HG03135 (cell line): ENCODE measurements around the gene P4HA1.
"Not testable (repeated sequence)": the region's sequence is repeated elsewhere in the genome, so short reads cannot be mapped to it uniquely, and the experiment has no call there.

ENCODE experiments used
- ATAC-seq: cut with Tn5 transposase; IDR thresholded peaks from one replicate; pipeline ENCODE4 v1.9.1; 2021; ENCODE audit warnings: mild to moderate bottlenecking, moderate library complexity; ENCODE audit not compliant: unreplicated experiment

Gene P4HA1

DNA sequence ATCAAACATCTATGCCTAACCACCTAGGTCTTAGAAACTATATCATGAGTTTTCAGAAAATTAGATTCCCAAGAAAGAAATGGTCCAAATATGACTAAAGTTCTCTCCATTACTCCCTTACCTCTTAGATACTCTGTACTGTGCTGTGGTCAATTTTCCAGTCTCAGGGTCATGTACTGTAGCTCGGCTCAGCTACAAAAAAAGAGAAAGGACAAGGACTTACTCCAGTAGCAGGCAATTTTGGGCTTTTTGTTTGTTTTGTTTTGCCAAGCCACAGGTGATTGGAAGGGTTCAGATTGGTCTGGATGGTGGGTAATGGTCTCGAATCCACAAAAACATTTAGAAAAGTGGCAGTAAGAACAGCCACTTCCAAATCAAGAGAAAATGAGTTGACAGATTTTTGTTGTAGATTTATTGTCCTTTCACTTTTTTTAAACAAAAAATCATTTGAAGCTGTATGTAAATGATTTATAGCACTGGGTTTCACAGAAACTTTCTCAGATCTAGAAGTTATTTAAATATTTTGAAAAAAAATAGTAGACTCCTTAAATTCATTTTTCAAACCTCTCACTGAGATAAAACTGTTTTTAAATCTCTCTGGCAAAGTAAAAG is 52.8 kb downstream of the P4HA1 start:
- ATAC-seq = no peak

DNA sequence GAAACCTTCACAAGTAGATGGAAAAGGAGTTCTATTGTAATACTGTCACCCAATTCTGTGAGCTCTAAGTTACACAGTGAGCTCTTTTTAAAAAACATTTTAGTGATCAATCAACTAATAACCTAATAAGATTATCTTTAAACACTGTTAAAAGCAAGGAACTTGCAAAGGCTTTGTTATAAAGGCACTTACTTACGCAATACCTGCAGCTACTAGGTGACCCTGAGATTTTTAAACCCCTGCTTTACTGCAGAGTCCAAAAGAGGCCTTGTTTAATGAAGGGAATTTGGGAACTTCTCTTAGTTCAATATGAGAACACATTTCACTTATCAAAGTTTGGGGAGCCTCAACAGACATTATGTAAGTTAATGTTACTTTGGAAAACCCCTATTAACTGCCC is 53.3 kb downstream of the P4HA1 start:
- no peak for ATAC-seq

DNA sequence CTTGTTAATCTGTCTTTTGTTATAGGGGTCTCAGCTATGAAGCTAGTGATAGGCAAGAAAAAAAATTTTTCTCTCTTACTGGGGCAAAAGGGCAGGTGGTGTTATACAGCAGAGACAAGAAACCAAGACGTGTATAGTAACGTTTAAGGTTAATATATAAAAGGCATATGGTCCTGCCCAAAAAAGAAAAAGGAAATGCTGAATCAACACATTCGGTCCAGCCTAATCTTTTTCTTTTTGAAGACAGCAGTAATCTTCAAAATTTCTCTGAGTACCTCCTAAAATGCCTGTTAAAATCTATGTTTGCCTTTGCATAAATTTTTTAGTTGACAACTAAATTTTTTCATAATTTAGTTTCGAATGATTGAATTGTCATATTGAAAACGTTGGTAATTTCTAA is 54.5 kb downstream of the P4HA1 start:
- no peak for ATAC-seq

GRCh38 chr10:73039635-73040034 is 57.0 kb downstream of the P4HA1 start:
- ATAC-seq = no peak

- not testable (repeated sequence) for ATAC-seq
These were observed 60.4 kb downstream of the P4HA1 start for GRCh38 chr10:73036285-73036684.

GRCh38 chr10:73032536-73032935 is 64.1 kb downstream of the P4HA1 start:
- ATAC-seq = no peak

GRCh38 chr10:73026623-73027022 is 70.0 kb downstream of the P4HA1 start:
- not testable (repeated sequence) for ATAC-seq

GRCh38 chr10:73023455-73024070 is 73.1 kb downstream of the P4HA1 start:
- not testable (repeated sequence) for ATAC-seq

DNA sequence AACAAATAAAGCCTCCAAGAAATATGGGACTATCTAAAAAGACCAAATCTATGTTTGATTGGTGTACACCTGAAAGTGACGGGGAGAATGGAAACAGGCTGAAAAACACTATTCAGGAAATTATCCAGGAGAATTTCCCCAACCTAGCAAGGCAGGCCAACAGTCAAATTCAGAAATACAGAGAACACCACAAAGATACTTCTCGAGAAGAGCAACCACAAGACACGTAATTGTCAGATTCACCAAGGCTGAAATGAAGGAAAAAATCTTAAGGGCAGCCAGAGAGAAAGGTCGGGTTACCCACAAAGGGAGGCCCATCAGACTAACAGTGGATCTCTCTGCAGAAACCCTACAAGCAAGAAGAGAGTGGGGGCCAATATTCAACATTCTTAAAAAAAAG is 73.7 kb downstream of the P4HA1 start:
- not testable (repeated sequence) for ATAC-seq

GRCh38 chr10:73021538-73022164 is 75.0 kb downstream of the P4HA1 start:
- ATAC-seq = not testable (repeated sequence)

GRCh38 chr10:73021050-73021449 is 75.6 kb downstream of the P4HA1 start:
- ATAC-seq = no peak

DNA sequence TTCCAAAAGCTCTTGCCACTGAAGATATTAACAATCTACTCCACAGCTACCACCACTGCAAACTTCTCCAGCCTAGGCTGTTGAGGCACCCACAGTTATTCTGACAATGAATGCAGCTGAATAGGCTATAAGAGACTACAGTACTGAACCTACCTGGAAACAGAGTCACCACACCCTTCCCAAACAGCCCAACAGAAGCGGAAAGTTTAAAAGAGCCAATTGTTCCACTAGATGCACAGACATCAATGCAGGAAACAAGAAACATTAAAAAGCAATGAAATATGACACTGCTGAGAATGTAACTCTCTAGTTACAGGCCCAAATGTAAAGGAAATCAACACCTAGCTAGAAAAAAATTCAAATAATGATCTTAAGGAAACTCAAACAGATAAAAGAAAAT is 77.6 kb downstream of the P4HA1 start:
- ATAC-seq = no peak

- ATAC-seq = no peak
These were observed 78.0 kb downstream of the P4HA1 start for GRCh38 chr10:73018632-73019031.

DNA sequence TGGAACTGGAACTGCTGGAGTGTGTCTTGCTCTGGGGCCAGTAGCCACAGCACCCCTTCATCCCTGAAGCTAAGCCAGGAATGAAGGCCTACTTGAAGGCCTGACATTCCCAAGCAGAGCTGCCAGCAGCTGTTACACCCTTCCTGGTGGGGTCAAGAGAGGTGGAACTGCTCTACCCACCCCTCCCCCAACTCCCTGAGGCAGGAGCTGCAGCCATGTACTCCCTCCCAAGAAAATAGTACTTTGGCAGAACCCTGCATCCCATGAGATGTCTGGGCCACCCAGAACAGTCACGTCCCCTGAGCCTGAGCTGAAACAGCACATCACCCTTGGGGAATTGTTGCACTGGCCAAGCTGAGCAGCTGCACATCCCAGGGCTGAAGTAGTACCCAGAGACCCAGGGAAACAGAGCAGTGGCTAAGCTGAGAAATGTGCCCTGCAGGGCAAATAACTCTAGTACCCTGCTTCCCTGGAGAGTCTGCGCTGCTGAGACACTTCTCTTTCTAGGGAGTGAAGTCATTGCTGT is 78.6 kb downstream of the P4HA1 start:
- ATAC-seq = no peak

DNA sequence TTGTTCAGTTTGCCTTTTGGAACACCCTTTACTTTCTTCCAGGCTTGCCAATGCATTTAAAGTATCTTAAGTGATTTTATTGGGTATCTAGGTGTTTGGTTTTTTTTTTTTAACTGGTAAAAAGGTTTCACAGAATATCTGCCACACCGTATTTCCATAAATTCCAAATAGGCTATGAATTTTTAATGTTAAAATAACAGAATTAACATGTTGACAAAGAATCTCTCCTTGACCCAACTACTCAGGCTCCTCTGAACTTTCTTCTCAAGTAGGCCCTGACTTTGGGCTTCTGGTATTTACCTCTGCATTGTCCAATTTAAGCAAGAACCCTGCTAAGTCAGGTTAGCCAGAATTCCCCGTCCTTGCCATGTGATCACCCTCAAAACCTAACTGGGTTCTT is 80.9 kb downstream of the P4HA1 start:
- ATAC-seq = no peak

DNA sequence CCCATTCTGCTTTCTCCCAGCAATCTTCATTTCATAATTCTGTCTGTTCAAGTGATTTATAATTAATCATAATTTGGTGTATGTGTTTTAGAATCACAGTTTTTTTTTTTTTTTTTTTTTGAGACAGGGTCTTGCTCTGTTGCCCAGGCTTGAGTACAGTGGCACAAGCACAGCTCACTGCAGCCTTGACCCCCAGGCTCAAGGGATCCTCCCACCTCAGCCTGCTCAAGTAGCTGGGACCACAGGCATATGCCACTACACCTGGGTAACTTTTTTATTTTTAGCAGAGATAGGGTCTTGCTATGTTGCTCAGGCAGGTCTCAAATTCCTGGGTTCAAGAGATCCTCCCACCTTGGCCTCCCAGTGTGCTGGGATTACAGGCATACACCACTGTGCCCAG is 92.8 kb downstream of the P4HA1 start:
- ATAC-seq = no peak

DNA sequence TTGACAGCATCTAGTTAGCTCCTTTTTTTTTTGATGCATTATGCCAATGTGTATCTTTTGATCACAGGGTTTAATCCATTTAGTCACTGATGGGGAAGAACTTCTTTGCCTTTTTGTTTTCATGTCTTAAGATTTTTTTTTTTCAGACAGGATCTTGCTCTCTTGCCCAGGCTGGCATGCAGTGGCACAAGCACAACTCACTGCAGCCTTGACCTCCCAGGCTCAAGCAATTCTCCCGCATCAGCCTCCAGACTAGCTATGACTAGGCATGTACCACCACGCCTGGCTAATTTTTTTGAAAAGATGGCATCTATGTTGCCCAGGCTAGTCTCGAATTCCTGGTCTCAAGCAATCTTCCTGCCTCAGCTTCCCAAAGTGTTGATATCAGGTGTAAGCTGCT is 95.7 kb downstream of the P4HA1 start:
- ATAC-seq = no peak

DNA sequence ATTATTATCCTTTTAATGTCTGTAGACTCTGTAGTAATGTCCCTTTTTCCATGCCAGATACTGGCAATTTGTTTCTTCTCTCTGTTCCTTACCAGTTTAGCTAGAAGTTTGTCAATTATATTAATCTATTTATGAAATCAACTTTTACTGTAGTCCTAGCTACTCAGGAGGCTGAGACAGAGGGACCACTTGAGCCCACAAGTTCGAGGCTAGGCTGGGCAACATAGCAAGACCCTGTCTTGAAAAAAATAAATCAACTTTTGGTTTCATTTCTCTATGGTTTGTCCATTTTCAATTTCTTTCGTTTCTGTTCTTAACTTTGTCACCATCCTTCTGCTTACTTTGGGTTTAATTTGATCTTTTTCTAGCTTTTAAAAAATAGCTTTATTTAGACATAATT is 99.6 kb downstream of the P4HA1 start:
- no peak for ATAC-seq

DNA sequence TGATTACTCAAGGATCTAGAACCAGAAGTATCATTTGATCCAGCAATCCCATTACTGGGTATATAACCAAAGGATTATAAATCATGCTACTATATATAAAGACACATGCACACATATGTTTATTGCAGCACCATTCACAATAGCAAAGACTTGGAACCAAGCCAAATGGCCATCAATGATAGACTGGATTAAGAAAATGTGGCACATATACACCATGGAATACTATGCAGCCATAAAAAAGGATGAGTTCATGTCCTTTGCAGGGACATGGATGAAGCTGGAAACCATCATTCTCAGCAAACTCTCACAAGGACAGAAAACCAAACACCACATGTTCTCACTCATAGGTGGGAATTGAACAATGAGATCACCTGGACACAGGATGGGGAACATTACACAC is 101.2 kb downstream of the P4HA1 start:
- not testable (repeated sequence) for ATAC-seq

- not testable (repeated sequence) for ATAC-seq
These were observed 106.9 kb downstream of the P4HA1 start for GRCh38 chr10:72989771-72990170.

DNA sequence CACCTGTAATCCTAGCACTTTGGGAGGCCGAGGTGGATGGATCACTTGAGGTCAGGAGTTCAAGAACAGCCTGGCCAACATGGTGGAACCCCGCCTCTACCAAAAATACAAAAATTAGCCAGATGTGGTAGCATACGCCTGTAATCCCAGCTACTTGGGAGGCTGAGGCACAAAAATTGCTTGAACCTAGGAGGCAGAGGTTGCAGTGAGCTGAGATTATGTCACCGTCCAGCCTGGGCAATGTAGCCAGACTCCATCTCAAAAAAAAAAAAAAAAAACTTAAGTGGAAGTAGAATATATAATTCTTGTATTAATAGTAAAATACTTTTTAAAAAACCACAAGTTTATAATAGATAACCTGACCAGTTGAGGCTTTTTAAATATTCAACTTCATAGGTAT is 112.0 kb downstream of the P4HA1 start:
- ATAC-seq = not testable (repeated sequence)

DNA sequence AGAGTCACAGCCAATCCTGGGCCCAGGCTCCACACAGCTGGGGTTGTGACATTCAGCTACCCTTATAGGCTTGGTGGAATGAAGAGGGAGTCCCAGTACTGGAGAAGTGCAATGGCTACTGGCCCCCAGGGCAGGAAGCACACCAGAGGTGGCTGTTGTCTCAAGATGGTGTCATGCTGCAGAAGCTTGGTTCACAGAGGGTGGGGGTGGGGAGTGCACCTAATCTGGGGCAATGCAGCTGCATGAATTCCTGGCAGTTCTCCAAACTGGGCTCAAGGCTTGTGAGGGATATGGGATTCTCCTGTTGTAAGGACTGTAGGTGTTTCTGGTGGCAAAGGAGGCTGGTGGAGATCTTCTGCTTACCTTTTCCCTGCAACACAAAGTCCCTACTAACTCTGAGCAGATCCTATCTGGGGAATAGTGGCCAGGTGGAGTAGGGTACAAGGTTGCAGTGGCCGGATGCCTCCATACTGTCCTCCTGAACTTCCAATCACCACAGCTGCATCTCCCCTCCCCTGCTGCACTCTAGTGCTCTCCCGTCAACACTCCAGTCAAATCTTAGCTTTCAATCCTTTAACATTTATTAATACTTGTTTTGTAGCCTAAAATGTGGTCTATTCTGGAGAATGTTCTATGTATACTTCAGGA is 114.7 kb downstream of the P4HA1 start:
- no peak for ATAC-seq
